Stimulated activated CD8-positive, alpha-beta memory T cell treated with anti-CD3 and anti-CD28 coated beads, Interleukin-2, amount 100 ng/mL, for 48 hours (primary cell): ENCODE data around the gene LTN1.
"Not testable (repeated sequence)": the region's sequence is repeated elsewhere in the genome, so short reads cannot be mapped to it uniquely, and the experiment has no call there.

Experiments used
- DNase-seq, 2 donors: peaks; one replicate each; pipeline ENCODE4 v3.0.0-alpha.2; 2020; ENCODE audit warnings: low read depth in 2 of 2

The LTN1 gene

DNA sequence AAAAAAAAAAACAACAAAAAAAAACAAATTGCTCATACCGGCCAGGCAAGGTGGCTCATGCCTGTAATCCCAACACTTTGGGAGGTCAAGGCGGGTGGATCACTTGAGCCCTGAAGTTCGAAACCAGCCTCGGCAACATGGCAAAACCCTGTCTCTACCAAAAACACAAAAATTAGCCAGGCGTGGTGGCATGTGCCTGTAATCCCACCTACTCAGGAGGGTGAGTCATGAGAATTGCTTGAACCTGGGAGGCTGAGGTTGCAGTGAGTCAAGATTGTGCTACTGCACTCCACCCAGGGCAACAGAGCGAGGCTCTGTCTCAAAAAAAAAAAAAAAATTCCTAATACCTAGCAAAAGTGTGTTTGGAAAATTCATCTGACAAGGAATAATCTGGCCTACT, 4.5 kb downstream of the LTN1 start:
- DNase-seq = not testable (repeated sequence)

DNA sequence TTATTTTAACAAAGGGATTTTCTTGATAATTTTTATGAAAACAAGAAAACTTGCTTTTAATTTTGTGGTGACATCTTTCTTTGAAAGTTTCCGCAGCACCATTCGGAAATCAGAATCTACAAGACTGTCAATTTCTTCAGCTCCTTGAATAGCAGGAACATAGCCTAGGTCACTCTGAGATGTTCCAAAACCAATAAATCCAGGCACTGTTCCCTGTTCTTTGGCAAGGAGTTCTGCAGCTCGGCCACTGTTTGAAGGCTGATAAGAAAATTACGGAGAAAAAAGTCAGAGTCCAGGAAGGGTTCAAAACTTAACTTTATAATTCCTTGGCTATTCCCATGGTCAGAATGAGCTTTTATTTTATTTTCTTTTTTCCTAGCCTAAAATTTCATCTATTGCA, 6.0 kb downstream of the LTN1 start:
- DNase-seq = no peak

DNA sequence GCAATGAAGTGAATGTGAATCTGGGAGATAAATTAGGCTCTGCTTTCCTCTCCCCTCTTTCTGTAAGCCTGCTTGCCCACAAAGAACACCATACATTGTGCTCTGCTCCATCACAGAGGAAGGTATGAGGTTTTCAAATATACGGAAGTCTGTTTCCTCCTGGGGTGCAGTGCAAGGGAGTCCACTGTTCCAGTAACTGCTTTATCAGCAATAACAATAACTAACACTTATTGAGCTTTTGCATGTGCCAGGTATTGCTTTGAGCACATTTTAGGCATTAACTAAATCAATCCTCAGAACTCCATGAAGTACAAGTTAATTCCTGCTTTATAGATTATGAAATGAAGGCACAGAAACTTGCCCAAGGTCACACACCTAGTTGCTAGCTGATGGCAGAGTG, 10.0 kb downstream of the LTN1 start:
- DNase-seq = no peak

DNA sequence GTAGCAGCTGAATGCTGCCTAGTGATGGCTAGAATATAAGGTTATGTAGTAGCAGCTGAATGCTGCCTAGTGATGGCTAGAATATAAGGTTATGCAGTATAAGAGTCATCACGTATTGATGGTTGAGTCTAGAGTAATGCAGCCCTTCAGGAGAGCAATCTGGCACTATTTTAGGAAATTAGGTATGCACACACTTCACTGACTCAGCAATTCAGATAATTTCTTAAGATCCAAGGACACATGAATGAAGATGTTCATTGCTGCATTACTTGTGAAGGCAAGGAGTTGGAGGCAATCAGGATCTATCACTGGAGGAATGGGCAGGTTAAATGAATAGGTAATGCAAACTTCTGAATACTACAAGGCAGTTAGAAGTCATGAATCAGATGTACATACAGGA, 13.6 kb downstream of the LTN1 start:
- DNase-seq = no peak

DNA sequence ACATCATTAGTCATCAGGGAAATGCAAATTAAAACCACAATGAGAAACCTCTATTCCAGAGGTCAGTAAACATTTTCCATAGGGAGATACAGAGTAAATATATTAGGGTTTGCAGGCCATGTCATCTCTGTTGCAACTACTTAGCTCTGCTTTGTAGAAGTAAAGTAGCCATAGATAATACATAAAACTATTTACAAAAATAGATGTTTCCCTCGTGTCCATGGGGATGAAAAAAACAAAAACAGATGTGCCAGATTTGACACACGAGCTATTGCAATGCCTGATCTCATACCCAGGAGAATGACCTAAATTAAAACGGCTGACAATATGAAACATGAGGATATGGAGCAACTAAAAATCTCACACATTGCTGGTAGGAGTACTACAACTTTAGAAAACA, 17.3 kb downstream of the LTN1 start:
- no peak for DNase-seq

DNA sequence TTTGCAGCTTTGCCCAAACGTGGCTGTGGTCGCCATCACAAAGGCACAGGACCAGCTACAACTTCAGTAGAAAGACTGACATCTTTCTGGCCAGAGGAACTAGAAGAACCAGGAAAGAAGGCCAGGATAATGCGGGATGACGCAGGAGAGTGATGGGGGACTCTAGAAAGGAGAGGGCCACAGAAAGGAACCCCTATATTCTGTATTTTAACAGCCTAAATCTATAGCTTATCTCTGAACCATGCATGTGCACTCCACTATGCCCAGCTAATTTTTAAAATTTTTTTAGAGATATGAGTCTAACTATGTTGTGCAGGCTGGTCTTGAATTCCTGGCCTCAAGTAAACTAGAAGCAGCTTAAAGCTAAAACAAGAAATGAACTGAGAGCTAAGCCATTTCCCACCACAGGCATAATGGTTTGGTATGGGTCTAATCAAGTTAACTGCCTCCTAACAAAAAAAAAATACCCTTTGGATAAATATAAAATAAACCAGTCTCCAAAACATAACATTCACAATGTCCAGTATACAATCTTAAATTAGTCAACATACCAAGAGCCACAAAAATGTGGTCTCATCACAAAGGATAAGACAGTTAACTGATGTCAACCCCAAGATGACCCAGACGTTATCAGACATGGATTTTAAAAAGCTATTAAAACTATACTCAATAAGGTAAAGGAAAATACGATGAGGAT, 18.0 kb downstream of the LTN1 start:
- no peak for DNase-seq

DNA sequence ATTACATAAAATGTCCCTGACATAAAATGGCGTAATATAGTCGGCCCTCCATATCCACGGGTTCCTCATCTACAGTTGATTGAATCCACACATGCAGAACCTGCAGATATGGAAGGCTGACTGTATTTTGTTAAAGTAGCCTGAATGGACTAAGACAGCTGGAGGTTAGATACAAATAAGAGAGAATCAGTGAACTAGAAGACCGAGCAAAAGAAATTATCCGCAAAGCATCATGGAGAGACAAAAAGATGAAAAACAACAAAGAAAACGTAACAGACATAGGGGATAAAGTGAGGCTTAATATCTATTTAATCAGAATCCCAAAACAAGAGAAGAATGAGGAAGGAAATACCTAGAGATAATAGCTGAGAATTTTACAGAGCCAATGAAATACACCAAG, 20.3 kb downstream of the LTN1 start:
- DNase-seq = no peak

DNA sequence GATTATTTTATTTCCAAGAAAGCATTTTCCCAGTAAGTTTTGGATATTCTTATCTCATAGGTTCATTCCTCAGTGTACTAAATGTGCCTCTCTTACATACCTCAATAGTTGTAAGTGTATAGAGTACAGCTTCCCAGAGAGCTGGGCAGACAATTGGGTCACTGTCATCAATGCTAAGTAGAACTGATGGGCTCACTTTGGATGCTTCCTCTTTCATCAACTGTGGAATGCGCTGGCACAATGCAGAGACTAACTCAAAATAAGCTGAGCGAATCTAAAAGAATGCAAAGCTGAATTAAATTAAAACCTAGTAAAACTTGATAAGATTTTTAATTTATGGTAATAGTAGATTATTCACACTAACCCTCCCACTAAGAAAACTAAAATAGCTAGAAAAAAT, 21.5 kb downstream of the LTN1 start:
- DNase-seq = no peak

DNA sequence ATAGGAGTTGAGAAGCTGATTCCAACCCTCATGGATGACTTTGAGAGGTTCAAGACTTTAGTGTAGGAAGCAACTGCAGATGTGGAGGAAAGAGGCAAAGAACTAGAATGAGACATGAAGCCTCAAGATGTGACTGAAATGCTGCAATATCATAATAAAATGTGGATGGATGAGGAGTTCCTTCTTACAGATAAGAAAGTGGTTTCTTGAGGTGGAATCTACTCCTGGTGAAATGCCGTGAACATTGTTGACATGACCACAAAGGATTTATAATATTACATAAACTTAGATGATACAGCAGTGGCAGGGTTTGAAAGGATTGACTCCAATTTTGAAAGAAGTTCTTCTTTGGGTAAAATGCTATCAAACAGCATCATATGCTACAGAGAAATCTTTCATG, 28.8 kb downstream of the LTN1 start:
- DNase-seq = no peak

DNA sequence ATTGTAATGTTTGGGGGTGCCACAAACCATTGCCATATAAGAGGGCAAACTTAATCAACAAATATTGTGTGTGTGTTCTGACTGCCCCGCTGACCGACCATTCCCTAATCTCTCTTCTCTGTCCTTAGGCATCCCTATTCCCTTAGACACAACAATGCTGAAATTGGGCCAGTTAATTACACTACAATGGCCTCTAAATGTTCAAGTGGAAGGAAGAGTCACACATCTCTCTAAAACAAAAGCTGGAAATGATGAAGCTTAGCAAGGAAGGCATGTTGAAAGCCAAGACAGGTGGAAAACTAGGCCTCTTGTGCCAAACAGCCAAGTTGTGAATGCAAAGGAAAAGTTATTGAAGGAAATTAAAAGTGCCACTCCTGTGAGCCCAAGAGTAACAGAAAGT, 30.2 kb downstream of the LTN1 start:
- DNase-seq = no peak

DNA sequence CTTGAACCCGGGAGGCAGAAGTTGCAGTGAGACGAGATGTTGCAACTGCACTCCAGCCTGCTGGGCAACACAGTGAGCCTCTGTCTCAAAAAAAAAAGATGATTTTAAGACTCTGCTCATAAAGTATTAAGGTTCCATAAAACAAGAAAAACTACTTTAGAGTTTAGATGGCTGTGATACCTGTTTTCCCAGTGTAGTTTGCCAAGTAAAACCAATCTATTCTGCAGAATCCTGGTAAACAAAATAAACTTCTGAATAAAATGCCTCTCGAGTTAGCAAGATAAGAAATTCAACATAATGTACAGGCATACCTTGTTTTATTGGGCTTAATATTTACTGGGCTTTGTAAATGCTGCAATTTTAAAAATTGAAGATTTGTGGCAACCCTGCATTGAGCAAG, 30.8 kb downstream of the LTN1 start:
- no peak for DNase-seq

DNA sequence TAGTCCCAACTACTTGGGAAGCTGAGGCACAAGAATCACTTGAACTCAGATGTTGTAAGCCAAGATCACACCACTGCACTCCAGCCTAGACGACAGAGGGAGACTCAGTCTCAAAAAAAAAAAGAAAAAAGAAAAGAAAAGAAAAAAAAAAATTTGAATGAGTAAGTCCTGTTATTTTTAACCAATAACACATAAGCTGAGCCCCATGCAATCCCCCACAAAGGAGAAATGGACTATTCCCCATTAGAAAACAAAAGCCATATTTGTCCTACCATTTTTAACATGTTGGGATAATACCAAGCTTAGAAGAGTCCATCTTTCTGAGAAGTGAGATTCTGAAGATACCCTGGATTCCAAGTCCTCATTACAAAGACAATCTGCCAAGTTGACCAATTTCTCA, 32.4 kb downstream of the LTN1 start:
- DNase-seq = no peak

DNA sequence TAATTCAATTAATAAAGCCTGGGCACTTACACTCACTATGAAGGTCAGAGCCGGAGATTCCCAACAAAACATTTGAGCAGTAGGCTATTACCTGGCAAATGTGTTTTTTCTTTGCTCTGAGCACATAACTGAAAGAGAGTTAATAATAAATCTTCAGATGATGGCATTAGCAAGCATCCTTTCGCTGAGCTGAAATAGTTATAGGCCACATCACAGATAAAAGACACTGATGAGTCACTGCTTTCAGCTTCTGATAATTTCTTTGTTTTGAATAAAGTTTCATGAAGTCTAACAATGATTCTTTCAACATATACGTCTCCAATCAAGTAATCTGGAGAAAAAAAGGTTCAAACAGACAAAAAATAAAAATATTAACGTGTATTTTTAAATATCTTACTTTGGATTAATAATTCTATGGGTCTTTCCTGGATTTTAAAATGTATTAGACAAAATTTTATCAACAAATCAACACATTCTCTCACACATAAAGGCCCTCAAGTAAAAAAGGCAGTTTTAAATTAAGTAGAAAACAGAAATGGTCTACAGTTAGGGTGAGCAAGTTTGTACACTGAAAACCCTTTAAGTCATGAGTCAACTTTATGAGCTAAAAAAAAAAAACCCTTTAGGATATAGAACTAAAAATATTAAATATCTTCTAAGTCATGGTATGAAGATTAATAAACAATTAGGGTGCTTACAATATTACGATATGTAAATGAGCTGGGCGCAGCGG, 33.1 kb downstream of the LTN1 start:
- DNase-seq = no peak

DNA sequence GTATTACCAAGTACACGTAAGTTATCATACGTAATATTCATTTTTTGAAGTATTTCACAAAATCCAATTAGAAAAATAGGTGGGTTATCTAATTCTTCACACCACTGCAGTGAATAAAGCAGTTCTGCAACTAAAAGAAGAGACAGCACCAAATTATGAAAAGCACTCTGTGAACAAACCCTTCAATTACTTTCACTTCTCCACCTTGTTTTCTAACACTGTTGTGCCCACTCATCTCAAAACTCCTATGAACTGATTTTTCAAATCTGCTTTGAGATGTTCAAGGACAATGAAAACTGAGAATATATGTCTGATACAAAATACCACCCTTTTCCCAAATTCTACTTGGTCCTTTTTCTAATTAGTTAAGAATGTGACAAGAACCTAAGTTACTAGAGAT, 39.4 kb downstream of the LTN1 start:
- no peak for DNase-seq

DNA sequence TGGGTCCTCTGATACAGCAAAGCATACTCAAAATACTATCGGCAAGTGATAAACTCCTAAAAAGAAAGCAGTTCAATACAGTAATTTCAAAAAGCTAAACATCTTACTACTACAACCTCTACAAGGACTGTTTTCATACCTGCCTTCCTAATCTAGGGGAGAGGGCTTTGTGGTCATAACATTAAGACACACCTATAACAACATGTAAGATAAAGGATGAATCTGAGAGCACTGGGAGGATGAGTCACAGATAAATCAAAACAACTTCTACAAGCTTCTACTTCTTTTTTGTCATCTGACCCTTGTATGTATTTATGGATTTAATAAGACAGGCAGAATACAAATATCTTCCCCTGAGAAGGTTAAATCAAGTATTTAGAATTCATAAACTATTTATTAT, 40.0 kb downstream of the LTN1 start:
- DNase-seq = no peak

DNA sequence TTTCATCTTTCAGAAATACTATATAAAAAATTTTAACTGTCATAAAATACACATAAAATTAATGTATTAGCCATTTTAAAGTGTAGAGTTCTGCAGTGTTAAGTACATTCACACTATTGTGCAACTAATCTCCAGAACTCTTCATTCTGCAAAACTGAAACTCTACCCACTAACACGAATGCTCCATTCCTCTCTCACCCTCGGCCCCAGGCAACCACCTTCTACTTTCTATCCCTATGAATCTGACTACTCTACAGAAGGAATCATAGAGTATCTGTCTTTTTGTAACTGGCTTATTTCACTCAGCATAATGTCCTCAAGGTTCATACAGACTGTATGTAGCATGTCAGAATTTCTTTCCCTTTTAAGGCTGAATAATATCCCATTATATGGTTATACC, 43.4 kb downstream of the LTN1 start:
- no peak for DNase-seq

DNA sequence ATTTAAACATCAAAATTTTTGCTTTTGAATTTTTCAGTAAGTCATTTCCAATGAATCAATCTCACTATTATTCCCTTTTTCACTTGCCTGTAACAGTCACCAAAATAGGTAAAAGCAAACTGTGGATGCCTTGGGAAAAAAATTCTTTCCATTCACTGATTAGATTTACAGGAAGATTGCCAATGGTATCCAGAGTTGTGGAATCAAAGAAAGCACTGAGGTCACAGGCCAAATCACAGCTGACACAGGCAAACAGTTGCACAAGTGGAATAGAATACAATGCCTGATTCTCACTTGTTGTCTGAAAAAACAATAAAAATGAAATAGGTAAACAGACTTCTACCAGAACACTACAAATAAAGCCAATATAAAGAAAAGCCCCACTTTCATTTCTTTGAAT, 48.4 kb downstream of the LTN1 start:
- no peak for DNase-seq

DNA sequence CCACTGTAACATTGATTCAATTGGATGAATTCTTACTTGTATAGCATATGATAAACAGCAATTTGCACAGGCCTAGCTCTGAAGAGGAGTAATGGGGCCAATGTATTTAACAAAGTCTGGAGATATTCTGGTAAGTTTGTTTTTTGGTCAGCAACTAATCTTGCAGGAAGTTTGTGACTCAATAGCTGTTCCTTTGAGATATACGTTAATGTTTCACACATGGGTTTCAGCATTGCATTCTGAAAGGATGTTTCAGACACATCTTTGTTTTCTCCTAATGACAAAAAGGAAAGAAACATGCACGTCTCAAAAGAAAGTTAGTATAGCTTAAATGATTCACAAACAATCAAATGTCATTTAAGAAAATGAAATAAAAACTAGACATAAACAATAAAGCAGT, 49.0 kb downstream of the LTN1 start:
- DNase-seq = no peak

DNA sequence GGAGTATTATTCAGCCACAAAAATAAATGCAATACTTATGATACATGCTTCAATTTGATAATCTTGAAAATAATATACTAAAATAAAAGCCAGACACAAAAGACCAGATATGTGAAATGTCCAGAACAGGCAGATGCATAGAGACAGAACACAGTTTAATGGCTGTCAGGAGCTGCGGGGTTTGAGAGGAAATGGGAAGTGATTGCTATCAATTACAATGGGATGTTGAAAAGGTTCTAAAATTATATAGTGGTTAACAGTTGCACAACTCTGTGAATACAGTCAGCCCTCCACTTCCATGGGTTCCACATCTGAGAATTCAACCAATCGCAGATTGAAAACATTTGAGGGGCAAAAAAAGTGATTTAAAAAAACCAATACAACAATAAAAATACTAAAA, 54.0 kb downstream of the LTN1 start:
- no peak for DNase-seq

DNA sequence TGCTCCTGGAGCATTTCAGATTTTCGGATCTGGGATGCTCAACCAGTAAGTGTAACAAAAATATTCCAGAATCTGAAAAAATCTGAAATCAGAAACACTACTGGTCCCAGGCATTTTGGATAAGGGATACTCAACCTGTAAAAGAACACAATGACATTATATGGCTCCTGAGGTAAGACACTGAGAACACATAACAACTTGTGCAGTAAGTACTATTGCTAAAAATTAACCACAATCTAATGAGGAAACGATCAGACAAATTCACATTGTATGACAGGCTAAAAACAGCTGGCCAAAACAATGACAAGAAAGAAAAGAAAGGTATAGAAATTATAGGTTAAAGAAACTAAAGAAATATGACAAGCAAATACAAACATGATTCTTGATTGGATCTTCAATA, 54.9 kb downstream of the LTN1 start:
- no peak for DNase-seq

DNA sequence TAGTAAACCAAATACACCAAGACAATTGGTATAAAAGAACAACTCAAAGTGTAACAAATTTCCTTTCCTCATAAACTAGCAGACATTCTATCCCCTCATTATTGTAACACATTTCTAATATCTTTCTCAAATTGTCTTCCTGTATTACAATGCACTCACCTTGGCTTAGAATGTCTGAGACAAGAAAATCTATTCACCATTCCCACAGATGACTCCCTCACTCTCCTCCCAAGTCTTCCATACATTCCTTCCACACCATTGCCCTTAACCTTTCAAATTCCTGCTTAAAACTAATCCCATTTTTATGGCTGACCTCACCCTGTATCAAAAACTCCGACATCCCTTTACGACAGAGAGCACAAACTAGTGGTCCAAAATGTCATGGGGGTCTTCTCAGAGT, 56.0 kb downstream of the LTN1 start:
- DNase-seq = no peak

DNA sequence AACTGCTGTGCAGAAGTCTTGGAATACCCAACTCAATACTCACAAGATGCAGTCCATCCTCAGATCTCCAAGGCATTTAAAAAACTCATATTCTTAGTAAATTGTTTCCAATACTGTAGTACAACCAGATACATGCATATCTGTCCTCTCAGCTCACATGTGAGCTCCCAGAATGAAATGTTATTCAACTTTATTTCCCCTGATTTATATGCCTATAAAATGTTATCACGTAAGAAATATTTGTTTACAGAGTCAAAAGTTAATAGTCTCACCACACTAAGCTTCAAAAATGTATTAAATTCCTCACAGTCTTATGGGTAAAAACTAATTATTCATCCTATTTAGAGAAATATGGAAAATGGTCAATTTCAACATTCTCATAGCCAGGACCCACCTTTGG, 56.6 kb downstream of the LTN1 start:
- no peak for DNase-seq

DNA sequence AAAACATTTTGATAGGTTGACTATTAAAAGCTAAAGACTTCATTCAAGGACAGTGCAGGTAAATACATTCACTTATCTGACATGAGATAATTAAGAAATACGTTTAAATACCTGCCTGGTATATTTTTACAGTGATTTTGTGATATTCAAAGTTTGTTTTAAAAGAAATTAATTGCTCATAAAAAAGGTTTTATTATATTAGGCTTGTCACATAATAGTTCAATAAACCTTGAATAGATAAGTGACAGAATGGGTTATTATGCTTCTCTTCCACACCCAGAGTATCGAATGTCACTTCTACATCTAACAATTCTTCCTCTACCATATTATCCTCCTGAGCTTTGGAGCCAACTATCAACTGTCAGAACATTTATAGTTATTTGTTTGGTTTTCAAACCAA, 60.0 kb downstream of the LTN1 start:
- no peak for DNase-seq
